Loucy (cell line): ENCODE results near the gene P2RX2.

Experiments used
- H2AFZ ChIP-seq: fragments of 200-600 bp; sonication (generic); 2 replicates; pipeline ENCODE4 v1.6.0; 2016; ENCODE audit warnings: antibody characterized with exemption, mild to moderate bottlenecking, low read length, moderate library complexity
- H3F3A ChIP-seq: fragments of 200-600 bp; 2 replicates; pipeline ENCODE4 v1.6.0; 2016; ENCODE audit warnings: antibody characterized with exemption, low read depth, mild to moderate bottlenecking
- H3K27me3 ChIP-seq: fragments of 200-600 bp; sonication (generic); 2 replicates; pipeline ENCODE4 v1.6.1; 2014; ENCODE audit warnings: low read length, mild to moderate bottlenecking; ENCODE audit not compliant: insufficient read depth, poor library complexity, severe bottlenecking
- H3K36me3 ChIP-seq: fragments of 200-600 bp; sonication (generic); 2 replicates; pipeline ENCODE4 v1.6.1; 2016; ENCODE audit warnings: low read length; ENCODE audit not compliant: insufficient read depth
- H3K4me1 ChIP-seq: fragments of 200-600 bp; sonication (generic); 2 replicates; pipeline ENCODE4 v1.5.1; 2014; ENCODE audit warnings: low read length, mild to moderate bottlenecking; ENCODE audit not compliant: insufficient read depth, poor library complexity, severe bottlenecking
- H3K4me2 ChIP-seq: fragments of 200-600 bp; sonication (generic); 2 replicates; pipeline ENCODE4 v1.6.0; 2014; ENCODE audit warnings: antibody characterized with exemption, low read length, low read depth, mild to moderate bottlenecking; ENCODE audit not compliant: poor library complexity, severe bottlenecking
- H3K4me3 ChIP-seq: fragments of 200-600 bp; sonication (generic); 2 replicates; pipeline ENCODE4 v1.5.1; 2014; ENCODE audit warnings: low read length, mild to moderate bottlenecking, mixed read lengths; ENCODE audit not compliant: poor library complexity, severe bottlenecking
- H3K79me2 ChIP-seq: fragments of 200-600 bp; sonication (generic); 2 replicates; pipeline ENCODE4 v1.6.1; 2014; ENCODE audit warnings: low read length; ENCODE audit not compliant: insufficient read depth
- H3K9ac ChIP-seq: fragments of 200-600 bp; sonication (generic); 2 replicates; pipeline ENCODE4 v1.6.0; 2014; ENCODE audit warnings: mild to moderate bottlenecking, low read depth, low read length, moderate library complexity; ENCODE audit not compliant: poor library complexity, severe bottlenecking
- H3K9me2 ChIP-seq: fragments of 200-600 bp; sonication (generic); replicated peaks from 2 replicates; pipeline ENCODE4 v1.6.1; 2016; ENCODE audit warnings: low read depth, low read length, mixed read lengths
- H3K9me3 ChIP-seq: fragments of 200-600 bp; sonication (generic); 2 replicates; pipeline ENCODE4 v1.6.1; 2014; ENCODE audit warnings: mild to moderate bottlenecking, antibody characterized with exemption, low read length, low read depth; ENCODE audit not compliant: insufficient read depth
- H4K20me1 ChIP-seq: fragments of 200-600 bp; sonication (generic); 2 replicates; pipeline ENCODE4 v1.6.0; 2014; ENCODE audit warnings: antibody characterized with exemption, low read length, mild to moderate bottlenecking; ENCODE audit not compliant: insufficient read depth, poor library complexity, severe bottlenecking
- EZH2phosphoT487 ChIP-seq: fragments of 200-600 bp; IDR thresholded peaks from 2 replicates; pipeline ENCODE4 v1.6.1; 2018; ENCODE audit warnings: antibody characterized with exemption, mild to moderate bottlenecking, moderate library complexity, borderline replicate concordance
- TF ChIP-seq, protein P1 (sequence below): fragments of 200-600 bp; sonication (generic); conservative IDR thresholded peaks from 2 replicates; pipeline ENCODE4 v1.5.1; 2014; ENCODE audit warnings: mild to moderate bottlenecking, antibody characterized with exemption, low read length

P2RX2 gene

DNA sequence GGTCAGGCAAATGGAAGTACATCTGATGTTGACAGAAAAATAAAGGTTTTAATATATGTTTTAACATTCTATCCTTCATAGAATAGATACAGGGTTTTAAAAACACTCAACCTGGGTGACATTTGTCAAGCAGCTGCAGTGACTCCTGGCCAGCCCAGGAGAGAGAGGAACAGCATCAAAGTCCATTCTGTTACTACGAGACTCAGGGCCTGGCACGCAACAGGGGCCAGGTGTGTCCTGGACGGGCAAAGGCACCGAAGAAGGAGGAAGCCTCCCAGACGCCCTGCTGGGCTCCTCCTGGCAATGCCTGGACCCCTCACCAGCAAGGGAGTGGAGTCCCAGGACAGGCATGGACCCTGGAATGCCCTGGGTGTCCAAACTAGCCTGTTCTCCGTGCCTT is 30.3 kb upstream of the P2RX2 start:
- no peaks in the 10 kb centered on the region for H3F3A ChIP-seq
- H3K4me2 ChIP-seq: no peak overlapping the region
- H3K79me2 ChIP-seq: no peaks in the 10 kb centered on the region
- no peak for TF ChIP-seq EZH2phosphoT487
- TF ChIP-seq, protein P1, sequence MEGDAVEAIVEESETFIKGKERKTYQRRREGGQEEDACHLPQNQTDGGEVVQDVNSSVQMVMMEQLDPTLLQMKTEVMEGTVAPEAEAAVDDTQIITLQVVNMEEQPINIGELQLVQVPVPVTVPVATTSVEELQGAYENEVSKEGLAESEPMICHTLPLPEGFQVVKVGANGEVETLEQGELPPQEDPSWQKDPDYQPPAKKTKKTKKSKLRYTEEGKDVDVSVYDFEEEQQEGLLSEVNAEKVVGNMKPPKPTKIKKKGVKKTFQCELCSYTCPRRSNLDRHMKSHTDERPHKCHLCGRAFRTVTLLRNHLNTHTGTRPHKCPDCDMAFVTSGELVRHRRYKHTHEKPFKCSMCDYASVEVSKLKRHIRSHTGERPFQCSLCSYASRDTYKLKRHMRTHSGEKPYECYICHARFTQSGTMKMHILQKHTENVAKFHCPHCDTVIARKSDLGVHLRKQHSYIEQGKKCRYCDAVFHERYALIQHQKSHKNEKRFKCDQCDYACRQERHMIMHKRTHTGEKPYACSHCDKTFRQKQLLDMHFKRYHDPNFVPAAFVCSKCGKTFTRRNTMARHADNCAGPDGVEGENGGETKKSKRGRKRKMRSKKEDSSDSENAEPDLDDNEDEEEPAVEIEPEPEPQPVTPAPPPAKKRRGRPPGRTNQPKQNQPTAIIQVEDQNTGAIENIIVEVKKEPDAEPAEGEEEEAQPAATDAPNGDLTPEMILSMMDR: no peak
- no peak overlapping the region for H3K9ac ChIP-seq
- no peaks in the 10 kb centered on the region for H3K9me2 ChIP-seq
- no peak overlapping the region for H2AFZ ChIP-seq
- H3K36me3 ChIP-seq: no peaks in the 10 kb centered on the region
- H3K4me3 ChIP-seq: no peak overlapping the region
- H3K4me1 ChIP-seq: no peaks in the 10 kb centered on the region
- no peaks in the 10 kb centered on the region for H3K27me3 ChIP-seq
- no peaks in the 10 kb centered on the region for H3K9me3 ChIP-seq
- peaks cover 3% of the 10 kb centered on the region for H4K20me1 ChIP-seq

DNA sequence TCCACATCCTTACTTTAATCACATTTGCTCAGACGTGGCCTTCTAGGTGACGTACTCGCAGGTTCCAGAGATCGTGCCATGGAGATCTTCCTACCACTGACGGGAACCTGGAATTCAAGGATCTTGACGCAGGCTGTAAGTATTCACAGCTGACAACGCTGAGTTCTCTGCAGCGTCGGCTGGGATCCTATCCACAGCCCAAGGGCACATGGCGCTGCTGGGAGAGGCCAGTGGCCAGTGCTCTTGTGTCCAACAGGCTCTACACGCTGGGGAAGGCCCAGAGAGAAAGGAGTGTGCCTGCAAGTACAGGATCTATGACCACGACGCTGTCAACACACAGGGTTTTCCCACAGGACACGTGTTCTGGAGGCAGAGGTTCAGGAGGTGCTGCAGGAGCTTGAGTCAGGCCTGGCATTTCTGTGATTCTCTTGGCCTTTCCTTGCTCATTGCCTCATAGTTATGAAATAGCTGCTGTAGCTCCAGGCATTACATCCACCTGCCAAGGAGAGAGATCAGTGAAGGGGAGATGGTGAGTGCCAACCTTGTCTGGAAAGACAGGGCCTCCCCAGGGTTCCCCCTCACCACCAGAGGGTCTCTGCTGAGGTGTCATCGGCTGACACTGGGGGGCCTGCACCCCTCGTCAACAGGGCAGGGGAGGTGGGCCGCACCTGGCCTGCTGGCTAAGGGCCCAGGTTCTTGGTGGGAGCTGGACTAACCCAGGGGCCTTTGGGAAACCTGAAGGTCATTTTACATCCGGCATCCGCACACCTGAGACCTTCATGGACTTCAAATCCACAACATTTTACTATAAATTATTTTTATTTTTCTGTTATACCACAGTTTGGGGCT is 29.5 kb upstream of the P2RX2 start:
- no peaks in the 10 kb centered on the region for H3K79me2 ChIP-seq
- TF ChIP-seq, protein P1: no peak
- TF ChIP-seq EZH2phosphoT487: no peak
- no peaks in the 10 kb centered on the region for H3K9me2 ChIP-seq
- peaks cover 2% of the 10 kb centered on the region for H4K20me1 ChIP-seq
- no peaks in the 10 kb centered on the region for H3K27me3 ChIP-seq
- H3K9ac ChIP-seq: no peak overlapping the region
- no peaks in the 10 kb centered on the region for H3K36me3 ChIP-seq
- H3K4me3 ChIP-seq: no peak overlapping the region
- H3K4me2 ChIP-seq: no peak overlapping the region
- H3K4me1 ChIP-seq: no peaks in the 10 kb centered on the region
- no peaks in the 10 kb centered on the region for H3K9me3 ChIP-seq
- no peak overlapping the region for H2AFZ ChIP-seq
- no peaks in the 10 kb centered on the region for H3F3A ChIP-seq

DNA sequence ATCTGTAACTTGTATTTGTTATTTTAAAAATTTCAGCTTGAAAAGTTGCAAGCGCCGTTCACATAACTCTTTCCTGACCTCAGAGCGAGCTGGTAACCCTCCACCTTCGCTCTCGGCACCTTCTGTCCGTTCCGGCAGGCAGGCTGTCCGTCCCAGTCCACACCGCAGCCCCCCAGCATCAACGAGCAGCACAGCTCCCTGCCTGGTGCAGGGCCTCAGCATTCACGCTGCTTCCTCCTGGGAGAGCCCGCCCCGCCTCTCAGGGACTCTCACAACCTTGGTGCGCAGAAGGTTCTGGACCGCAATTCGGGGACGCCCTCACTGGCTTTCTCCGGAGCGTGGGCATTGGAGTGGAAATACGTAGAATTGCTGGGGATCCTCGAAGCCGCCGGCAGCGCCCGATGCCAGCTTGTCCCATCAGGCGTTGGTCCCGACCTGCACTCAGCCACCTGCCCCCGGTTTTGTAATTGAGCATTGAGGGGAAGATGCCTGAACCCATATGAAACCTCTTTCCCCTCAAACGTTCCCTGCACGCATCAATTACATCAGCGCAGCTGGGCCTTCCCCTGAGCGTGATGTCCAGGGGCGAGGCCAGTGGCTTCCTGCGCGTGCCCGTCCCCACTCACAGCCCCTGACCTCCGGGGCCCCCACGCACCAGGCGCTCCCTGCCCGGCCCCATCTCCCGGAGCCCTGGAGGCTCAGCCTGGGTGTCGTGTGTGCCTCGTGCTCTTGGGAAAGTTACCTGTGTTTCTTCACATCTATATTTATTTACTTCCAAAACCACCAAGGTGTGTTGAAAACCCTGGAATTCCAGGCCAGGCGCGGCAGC is 27.3 kb upstream of the P2RX2 start:
- H3K36me3 ChIP-seq: no peaks in the 10 kb centered on the region
- no peaks in the 10 kb centered on the region for H3F3A ChIP-seq
- no peaks in the 10 kb centered on the region for H3K4me1 ChIP-seq
- no peak overlapping the region for H3K4me2 ChIP-seq
- H3K4me3 ChIP-seq: no peak overlapping the region
- H3K9me2 ChIP-seq: no peaks in the 10 kb centered on the region
- H3K9ac ChIP-seq: no peak overlapping the region
- H3K9me3 ChIP-seq: no peaks in the 10 kb centered on the region
- no peaks in the 10 kb centered on the region for H3K27me3 ChIP-seq
- H3K79me2 ChIP-seq: no peaks in the 10 kb centered on the region
- TF ChIP-seq, protein P1: no peak
- no peak for TF ChIP-seq EZH2phosphoT487
- no peak overlapping the region for H2AFZ ChIP-seq
- H4K20me1 ChIP-seq: no peaks in the 10 kb centered on the region
